CD4-positive, alpha-beta T cell treated with Interleukin-6 at 100 ng/mL for 8 hours (primary cell): Measurements from ENCODE around the gene SPATA19.
"Not testable (repeated sequence)": the region's sequence is repeated elsewhere in the genome, so short reads cannot be mapped to it uniquely, and the experiment has no call there.

Source experiments
- DNase-seq: peaks from one replicate; pipeline ENCODE4 v3.0.0-alpha.2; 2020; ENCODE audit warnings: mixed read lengths, low spot score

The SPATA19 gene, protein sequence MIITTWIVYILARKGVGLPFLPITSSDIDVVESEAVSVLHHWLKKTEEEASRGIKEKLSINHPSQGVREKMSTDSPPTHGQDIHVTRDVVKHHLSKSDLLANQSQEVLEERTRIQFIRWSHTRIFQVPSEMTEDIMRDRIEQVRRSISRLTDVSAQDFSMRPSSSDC

DNA sequence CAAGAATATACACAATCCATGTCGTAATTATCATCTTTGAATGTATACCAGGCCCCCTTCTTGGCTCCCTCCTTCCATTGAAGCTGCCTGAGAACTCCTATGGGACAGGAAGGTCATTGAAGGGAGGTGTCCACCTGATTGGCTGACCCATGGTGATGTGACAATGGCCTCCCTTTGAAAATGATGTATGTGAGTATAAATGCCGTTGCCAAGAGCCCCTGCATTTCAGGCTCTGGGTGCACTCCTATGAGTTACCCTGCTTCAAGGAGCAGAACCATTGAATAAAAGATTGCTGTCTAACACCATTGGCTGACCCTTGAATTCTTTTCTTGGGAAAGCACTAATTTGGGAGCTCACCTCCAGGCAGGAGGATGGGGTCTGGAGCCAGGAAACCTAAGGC is at the start of gene SPATA19:
TSS of gene SPATA19 (minus strand) at position 101 of the 400 bp plus-strand sequence. CDS start at position 34, 67 bp downstream.
- no peak for DNase-seq

DNA sequence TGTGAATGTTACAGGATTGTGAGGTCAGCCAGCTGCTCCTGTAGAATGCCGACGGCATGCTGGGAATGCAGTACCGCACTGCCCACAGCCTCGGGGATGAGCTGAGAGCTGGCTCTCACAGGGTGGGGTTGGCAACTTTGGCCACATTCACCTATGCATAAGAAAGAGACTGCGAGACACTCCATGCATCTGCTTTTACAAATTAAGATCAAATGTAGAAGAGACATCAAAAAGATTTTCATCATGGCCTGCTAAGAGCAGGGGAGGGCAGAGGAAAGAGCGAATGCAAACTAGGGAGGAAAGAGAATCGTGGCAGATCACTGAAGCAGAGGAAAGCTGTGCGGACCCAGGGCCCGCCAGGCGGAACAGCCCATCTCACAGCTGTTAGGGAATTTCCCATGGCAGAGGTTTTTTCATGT is 49.8 kb upstream of the SPATA19 start:
- no peak for DNase-seq

DNA sequence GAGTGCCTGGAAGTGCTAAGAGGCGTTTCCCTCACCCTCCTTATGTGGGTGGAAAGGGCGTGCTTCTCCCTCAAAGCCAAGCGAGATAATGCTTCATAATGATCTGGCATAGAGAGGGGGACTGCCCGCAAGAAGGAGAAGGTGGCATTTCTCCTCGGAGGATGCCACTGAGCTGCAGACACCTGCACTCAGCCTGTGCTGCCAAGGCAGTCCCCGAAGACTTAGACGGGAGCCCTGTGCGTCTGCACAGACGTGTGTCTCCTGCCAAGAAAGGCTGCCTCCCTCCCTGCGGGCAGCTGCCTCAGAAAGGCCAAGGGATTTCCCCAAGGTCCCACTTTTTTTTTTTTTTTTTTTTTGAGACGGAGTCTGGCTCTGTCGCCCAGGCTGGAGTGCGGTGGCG is 48.1 kb upstream of the SPATA19 start:
- no peak for DNase-seq

DNA sequence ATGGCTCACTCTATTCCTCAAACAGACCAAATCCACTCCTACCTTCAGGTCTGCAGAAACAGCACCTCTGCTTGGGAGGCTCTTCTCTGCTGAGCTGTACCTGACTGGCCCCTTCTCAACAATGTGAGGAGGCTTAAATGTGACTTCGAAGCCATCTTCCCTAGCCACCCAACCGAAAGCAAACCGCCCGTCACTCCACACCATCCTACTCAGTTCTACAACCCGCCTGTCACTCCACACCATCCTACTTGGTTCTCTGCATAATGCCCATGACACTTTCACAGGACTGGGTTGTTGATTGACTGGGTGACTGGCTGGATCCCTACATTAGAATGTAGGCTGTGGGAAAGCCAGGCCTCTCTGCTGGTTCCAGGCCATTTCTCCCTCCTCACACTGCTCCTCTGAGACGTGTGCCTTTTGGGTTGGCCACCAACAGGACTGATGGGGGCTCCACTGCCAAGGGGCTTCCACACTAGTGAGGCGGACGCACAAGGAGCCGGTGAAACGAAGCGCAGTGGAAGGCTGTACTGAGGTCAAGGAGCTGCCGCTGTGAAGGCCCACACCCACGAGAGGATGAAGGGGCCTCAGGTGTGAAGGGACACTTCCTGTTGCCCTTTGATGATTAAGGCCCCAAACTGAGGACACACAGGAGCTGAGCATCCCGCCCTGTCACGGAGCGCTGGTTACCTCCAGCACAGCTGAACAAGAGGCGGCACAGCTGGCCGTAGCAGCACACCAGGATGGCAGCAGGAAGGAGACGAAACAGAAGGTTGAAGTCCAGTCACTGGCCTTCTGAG is 47.5 kb upstream of the SPATA19 start:
- no peak for DNase-seq

DNA sequence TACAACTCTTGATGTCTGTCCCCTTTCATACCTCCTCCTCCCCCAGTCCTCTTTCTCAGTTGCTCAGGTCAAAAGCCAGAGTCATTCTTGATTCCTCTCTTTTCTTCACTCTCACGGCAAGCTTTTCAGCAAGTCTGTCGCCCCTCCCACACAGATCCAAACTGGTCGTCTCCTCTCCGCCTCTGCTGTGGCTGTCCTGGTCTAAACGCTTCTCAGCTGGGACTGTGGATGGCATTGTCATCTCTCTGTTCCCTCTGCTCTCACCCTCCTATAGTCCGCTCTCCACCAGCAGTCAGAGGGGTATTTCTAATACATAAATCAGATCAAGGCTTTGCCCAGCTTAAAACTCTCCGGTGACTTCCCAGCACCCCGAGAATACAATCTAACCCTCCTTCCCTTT is 46.8 kb upstream of the SPATA19 start:
- DNase-seq, result no peak

DNA sequence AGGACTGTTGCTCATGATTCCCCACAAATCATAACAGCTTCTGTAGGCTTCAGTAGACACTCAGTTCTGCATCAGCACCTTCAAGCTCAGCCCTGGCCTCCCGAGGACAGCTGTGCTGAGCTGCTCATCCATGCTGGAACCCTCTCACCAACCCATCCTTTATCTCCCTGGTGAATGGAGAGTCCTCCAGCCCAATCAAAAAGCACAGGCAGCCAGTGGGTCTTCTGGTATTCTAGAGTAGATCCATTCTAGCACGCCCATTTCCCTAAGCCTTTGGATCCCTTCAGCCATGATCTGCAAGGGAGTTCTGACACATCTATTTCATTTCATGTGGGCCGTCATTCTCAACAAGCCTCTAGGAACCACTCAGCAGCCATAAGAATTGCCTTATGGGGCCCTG is 44.6 kb upstream of the SPATA19 start:
- no peak for DNase-seq

DNA sequence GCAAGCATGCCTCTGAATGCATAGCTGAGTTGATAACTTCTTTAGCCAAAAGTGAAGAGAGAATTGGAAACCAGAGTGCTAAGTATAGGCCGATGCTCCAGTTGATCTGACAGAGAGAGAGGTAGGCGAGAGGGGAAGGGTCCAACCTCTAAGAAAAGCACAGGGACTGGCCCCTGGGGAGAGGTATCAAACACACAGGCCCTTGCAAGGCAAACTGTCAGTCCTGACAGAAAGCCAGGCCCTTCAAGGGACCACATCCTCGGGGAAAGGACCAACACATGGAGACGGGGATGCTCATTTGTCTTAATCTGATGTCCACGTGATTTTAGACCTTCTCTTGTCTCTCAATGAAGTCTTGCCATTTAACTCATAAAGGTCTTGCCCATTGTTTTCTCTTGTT is 43.9 kb upstream of the SPATA19 start:
- DNase-seq, result no peak

DNA sequence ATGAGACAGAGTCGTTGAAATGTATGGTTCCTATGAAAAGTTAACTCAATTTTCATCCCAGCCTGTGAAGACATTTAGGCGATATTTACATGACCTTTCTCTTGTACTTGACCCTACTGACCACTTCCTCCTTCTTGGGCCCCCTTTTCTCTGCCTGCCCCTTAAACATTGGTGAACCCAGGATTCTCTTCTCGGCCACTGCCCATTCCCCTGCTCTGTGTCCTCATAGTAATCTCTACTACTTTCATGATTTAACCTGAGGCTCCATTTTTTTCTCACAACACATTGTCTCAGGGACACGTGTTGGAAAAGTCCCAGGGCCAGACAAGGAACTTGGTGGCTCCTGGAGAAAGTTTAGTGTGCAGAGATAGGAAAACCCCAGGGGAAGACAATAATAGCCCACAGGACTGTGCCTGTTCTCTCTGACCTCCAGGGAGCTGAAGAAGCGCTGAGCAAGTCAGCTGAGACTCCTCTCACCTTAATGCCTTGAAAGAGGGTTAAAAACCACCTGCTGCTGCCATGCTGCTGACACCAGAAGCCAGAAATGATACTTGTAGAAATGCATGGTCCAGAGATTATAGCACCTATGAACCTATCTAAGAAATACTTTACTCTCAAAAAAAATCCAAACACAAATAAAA is 42.5 kb upstream of the SPATA19 start:
- DNase-seq, result no peak

DNA sequence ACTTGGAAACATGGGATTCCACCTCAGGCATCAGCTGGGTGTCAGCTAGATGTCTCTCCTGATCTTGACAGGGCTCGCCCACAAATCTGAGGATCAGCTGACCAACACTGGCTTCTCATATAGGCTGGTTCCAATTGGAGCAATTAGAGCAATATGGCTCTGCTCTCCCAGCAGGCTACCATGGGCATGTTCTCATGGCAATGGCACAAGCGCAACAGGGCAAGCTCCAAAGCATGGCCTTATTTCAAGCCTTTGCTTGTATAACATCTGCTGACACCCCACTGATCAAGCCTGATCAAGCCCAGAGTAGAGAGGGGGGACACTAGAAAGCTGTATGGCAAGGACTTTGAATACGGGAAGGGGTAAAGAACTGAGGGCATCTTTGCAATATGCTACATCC is 40.7 kb upstream of the SPATA19 start:
- DNase-seq, result no peak

DNA sequence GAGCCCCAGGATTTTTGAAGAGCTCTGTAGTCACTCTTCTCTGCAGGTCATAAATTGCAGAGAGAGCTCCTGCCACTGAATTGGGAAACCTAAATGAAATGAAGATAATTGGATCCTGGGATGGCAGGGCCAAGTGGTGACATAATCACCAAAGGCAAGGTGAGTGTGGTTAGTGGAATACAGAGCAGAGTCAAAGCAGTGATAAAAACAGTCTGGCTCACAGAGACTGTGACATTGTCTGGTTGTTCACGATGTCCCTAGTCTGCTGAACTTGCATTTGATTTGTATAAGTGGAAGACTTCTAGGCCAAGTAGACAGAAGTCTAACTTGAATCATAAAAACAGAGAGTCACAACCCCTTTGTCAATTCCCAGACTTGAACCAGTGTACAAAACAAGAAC is 26.8 kb upstream of the SPATA19 start:
- no peak for DNase-seq

DNA sequence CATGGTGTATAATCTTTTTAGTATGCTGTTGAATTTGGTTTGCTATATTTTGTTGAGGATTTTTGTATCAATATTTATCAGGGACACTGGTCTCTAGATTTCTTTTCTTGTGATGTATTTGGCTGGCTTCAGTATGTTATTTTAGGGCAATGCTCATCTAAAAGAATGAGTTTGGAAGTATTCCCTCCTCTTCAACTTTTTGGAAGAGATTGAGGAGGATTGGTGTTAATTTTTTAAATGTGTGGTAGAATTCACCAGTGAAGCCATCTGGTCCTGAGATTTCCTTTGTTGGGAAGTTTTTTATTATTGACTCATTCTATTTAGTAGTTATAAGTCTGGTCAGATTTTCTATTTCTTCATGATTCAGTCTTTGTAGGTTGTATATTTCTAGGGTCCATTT is 22.1 kb upstream of the SPATA19 start:
- no peak for DNase-seq

DNA sequence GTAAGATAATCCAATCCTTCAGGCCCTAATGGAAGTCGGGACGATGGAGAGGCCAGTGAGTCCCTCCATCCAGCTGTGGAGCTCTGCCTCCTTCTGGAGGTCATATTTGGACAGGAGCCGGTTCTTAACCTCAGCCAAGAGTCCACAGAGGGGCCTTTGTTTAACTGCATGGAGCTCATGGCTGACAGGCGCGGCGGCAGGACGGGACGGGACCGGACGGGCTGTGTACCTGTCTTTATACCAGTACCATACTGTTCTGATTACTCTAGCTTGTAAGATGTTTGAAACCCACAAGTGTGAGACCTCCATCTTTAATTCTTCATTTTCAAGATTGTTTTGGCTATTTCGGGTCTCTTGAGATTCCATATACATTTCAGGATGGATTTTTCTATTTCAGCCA is 20.2 kb upstream of the SPATA19 start:
- no peak for DNase-seq

DNA sequence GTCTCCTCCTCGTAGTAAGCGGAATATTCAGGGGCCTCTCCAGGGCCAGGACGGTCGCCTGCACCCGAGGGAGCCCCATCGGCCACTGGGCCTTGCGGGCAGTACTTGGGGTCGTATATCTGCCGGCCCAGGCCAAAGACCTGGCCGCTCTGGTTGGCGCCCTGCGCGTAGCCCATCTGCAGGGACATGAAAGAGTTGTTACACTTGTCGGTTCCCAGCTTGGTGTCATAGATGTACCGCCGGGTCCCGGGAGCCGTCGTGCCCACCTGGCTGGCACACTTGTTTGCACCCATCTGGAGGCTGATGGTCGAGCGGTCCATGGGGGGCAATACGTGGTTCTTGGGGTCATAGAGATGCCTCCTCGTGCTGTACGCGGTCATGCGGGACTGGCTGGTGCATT is 19.4 kb upstream of the SPATA19 start:
- DNase-seq, result no peak

DNA sequence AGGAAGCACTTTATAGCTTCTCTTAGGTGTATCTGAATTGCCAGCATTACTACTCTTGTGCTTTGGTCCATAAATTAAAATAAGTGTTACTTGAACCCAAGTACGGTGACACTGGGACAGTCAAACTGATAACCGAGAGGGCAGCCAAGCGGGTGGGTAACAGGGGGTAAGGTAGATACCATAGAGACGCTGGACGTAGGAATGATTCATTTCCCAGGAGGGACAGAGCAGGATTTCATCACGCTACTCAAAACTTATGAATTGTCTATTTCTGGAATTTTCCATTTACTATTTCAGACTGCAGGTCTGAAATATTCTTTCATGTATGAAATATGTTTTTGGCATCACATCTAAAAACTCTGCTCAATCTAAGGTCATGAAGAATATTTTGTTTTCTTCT is 14.8 kb upstream of the SPATA19 start:
- no peak for DNase-seq

DNA sequence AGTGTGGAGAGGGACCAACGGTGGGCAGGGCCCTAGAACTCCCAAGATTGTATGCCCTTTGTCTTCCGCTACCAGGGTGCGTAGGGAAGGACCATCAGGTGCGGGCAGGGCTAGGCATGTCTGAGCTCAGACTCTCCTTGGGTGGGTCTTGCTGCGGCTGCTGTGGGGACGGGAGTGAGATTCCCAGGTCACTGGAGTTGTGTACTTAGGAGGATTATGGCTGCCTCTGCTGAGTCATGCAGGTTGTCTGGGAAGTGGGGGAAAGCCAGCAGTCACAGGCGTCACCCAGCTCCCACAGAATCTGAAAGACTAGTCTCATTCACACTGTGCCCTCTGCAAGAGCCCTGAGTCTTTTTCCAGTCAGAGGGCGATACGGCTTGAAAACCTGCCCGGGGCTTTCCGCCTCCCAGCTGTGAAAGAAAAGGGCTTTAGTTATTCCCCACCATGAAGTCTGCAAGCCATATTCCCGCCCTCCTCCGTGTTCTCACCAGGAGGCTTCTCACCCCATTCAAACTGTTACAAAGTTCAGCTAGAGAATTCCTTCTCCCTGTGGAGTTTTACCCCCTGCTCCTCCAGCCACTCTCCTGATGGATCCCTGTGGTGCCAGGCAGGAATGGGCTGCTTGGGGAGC is 9.1 kb upstream of the SPATA19 start:
- DNase-seq, result not testable (repeated sequence)

DNA sequence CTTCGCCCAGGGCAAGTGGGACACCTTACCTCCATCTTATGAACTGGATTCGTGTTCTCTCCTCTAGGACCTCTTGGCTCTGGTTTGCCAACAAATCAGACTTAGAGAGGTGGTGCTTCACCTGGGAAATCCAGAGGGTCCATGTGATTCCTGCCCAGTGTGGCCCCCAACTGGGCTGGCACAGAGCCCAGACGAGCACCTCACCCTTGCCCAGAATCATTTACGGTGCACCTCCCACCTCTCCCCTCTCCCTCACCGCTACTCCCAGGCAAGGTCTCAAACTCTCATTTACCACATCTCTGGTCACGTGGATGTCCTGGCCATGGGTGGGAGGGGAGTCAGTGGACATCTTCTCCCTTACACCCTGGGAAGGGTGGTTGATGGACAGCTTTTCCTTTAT is 1.1 kb downstream of the SPATA19 start:
- DNase-seq, result no peak

DNA sequence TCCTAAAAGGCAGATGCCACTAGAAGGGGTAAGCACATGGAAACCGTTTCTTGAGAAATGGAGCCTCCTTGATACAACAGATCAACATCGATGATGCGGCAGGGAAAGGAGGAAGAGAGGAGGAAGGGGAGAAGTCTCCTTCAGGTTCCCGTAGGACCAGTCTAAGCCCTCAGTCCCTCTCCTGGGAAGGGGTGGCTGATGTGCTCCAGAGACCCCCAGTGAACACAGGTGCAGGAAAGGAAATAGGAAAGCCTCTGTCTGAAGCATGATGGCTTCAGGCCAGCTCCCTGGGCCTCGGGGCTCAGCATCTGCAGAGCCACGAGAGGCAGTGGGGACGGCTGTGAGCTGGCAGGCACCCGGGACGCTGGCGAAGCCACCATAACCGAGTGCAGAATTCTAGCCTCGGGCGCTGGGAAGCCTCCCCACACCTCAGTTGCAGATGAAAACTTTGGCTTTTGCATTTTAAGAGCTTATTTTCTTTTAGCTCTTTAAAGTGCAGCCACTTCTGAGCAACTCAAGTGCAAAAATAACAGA is 1.8 kb downstream of the SPATA19 start:
- no peak for DNase-seq

DNA sequence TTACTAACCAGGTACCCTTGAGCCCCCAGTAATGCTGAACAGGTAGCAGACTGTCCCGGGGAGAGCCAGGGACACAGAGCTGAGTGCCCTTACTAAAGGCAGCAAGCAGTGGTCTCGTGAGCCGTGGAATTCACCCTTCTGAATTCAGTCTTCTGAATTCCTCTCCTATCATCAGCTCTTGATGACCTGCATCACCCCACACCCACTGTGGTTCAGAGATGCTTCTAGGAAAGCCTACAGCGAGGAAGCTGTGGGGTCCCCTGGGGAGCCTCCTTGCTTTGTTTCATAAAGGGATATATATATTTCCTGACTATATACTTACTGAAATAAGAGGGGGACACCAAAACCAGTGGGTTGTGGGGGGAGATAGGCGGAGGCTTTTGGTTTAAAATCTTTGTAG is 2.6 kb downstream of the SPATA19 start:
- DNase-seq, result no peak

DNA sequence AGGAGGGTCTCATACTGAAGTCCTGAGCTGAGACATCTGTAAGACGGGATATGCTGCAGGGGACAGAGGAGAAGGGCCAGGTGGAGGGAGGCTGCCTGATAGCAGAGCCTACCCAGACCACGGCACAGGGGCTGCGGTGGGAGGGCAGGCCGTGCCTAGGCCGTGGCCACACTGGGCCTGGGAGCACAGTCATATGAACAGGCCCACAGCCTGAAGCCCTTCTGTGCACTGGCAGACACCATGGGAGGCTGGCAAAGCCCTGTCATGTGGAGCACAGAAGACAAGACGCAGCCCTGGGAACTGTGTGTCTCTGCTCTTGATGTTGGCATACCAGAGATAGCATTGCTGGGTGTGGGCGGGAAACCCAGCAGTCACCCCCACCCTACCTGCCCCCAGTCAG is 3.3 kb downstream of the SPATA19 start:
- no peak for DNase-seq

DNA sequence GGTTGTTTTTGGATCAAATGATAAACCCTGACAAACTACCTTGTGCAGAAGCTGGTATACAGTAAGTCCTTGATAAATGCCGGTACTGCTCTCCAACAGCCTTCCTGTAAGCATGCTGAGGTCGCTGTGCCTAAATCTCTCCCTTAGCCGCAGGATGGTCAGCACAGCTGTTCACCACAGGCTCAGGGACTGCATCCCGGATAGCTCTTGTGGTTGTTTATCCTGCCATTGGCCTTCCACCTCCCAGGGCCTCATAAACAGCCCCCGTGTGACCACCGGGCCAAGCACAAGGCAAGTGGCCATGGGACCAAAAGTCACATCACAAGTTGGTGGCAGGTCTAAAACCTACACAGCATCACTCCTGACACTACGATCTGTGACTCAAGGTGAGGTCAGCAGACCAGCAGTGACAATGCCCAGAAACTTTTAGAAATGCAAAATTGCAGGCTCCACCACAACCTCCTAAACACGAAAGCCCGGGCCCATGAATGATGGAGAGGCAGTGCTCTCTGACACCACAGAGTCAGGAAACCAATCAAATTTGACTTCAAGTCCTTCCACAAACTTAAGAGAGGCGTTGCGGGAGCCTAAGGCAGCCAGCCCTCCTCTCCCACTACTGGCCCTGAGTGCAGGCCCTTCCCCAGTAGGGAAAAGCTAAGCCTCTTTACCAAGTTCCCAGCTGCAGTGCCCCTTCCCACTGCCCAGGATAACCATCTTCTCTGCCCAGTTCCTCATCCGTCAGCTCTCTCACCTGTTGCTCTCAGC is 3.9 kb downstream of the SPATA19 start:
- DNase-seq, result no peak

DNA sequence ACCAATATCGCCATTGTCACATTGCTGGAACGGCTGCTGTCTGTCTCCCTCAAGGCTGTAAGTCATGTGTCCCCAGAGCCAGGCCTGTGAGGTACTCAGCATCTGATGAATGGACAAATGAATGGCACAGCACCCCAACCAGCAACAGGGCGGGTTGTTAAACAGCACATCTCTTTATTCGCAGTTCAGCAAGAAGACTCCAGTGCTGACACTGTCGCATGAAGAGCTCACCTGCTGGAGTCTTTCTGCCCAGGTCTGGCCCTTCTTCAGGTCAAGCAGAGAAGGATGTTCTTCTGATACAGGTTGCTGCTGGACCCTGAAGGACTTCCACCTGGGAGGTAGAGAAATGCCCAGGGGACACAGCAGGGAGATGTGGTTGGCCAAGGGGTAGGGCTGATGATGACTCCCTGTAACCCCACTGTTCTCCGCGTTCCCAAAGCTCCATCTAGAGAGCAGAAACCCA is 4.8 kb downstream of the SPATA19 start:
- no peak for DNase-seq
